ENCODE data around the gene GTSE1.

GTSE1 gene

GRCh38 chr22:46353483-46354105, 56.9 kb downstream of the GTSE1 start:
- TF ChIP-seq CTCF (conservative IDR thresholded peaks at IDR 0.05; ENCODE audit: low read length) = no peak
- DNase-seq (ENCODE audit: low read depth) = no peak
- H3K4me3 ChIP-seq (ENCODE audit: low read length) = no peak overlapping the region

- no peak overlapping the region for H3K4me3 ChIP-seq (ENCODE audit: low read length)
- no peak for DNase-seq (ENCODE audit: low read depth)
- no peak for TF ChIP-seq CTCF (conservative IDR thresholded peaks at IDR 0.05; ENCODE audit: low read length)
Observed at GRCh38 chr22:46354176-46354992, 57.7 kb downstream of the GTSE1 start.

- no peak for DNase-seq (ENCODE audit: low read depth)
- no peak for TF ChIP-seq CTCF (conservative IDR thresholded peaks at IDR 0.05; ENCODE audit: low read length)
Observed at GRCh38 chr22:46354993-46355305, 58.3 kb downstream of the GTSE1 start.

GRCh38 chr22:46355369-46355995, 58.8 kb downstream of the GTSE1 start:
- peak; percentile 78 for TF ChIP-seq CTCF (conservative IDR thresholded peaks at IDR 0.05; ENCODE audit: low read length)
- H3K4me3 ChIP-seq (ENCODE audit: low read length) = no peak overlapping the region
- peak; percentile 54 for DNase-seq (ENCODE audit: low read depth)

More at GRCh38 chr22:46354993-46355305, 58.3 kb downstream of the GTSE1 start:
- no peak overlapping the region for H3K4me3 ChIP-seq (ENCODE audit: low read length)

GRCh38 chr22:46355996-46356471, 59.4 kb downstream of the GTSE1 start:
- H3K4me3 ChIP-seq (ENCODE audit: low read length) = no peak overlapping the region
- TF ChIP-seq CTCF (conservative IDR thresholded peaks at IDR 0.05; ENCODE audit: low read length) = no peak
- no peak for DNase-seq (ENCODE audit: low read depth)

- TF ChIP-seq CTCF (conservative IDR thresholded peaks at IDR 0.05; ENCODE audit: low read length) = no peak
- no peak for DNase-seq (ENCODE audit: low read depth)
- H3K4me3 ChIP-seq (ENCODE audit: low read length) = no peak overlapping the region
Observed at GRCh38 chr22:46356496-46357480, 60.1 kb downstream of the GTSE1 start.
